ENCODE measurements around the gene HTRA3. TPM values are rescaled to one million over a fixed set of nuclear protein-coding genes. Genes with fewer than 3 reads are reported as not detected.
A peak's percentile ranks its signal among the peaks of the same experiment; 100 is the strongest.

The HTRA3 gene
- total and polyA plus RNA-seq, 10 donors, result 0.26 to 5.5 (median 2.5) TPM

- Histone ChIP-seq H3K4me1 (peaks cover 0 to 17% (median 8%) of the 10 kb centered on the region in 6 donors), H3K27me3 (replicated peaks in 1 of 7) (peaks cover 0 to 44% (median 0%) of the 10 kb centered on the region in 7 donors), H3K9me3 (peaks cover 0 to 16% (median 10%) of the 10 kb centered on the region in 8 donors), H3K36me3 (no peaks in the 10 kb centered on the region), H3K27ac (no peak overlapping the region), H3K4me3 (no peak overlapping the region)
- TF ChIP-seq, protein P1, sequence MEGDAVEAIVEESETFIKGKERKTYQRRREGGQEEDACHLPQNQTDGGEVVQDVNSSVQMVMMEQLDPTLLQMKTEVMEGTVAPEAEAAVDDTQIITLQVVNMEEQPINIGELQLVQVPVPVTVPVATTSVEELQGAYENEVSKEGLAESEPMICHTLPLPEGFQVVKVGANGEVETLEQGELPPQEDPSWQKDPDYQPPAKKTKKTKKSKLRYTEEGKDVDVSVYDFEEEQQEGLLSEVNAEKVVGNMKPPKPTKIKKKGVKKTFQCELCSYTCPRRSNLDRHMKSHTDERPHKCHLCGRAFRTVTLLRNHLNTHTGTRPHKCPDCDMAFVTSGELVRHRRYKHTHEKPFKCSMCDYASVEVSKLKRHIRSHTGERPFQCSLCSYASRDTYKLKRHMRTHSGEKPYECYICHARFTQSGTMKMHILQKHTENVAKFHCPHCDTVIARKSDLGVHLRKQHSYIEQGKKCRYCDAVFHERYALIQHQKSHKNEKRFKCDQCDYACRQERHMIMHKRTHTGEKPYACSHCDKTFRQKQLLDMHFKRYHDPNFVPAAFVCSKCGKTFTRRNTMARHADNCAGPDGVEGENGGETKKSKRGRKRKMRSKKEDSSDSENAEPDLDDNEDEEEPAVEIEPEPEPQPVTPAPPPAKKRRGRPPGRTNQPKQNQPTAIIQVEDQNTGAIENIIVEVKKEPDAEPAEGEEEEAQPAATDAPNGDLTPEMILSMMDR (IDR thresholded peaks at IDR 0.05 in 8 of 11, conservative IDR thresholded peaks at IDR 0.05 in 3 of 11), result no peak
- TF ChIP-seq POLR2A (IDR thresholded peaks at IDR 0.05), result no peak
- TF ChIP-seq POLR2AphosphoS5 (IDR thresholded peaks at IDR 0.05), result no peak
- intact Hi-C loops (cut with DNase I; ENCODE audit: low total_unique reads), result no loop called here
- 80 to 95% (median 85%) methylated on average over 3 of the region's 3 CpGs for WGBS, 5 donors
- no peak for DNase-seq
Observed at GRCh38 chr4:8312069-8312445, 42.5 kb downstream of the HTRA3 start.

DNA sequence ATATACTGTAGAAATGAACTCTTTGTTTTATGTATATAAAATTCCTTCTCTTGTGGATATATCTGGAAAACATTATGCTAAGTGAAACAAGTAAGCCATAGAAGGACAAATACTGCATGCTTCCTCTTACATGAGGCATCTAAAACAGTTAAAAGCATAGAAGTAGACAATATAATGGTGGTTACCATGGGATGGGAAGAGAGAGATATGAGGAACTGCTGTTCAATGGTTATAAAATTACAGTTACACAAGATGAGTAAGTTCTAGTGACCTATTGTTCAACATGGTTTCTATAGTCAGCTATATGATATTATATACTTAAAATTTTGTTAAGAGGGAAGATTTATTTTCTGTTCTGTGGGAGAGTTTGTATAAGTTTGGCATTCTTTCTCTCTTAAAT lies 43.4 kb downstream of the HTRA3 start:
- no peak for DNase-seq
- H3K9me3 ChIP-seq, result peaks cover 0 to 16% (median 10%) of the 10 kb centered on the region in 8 donors
- H3K36me3 ChIP-seq, result no peaks in the 10 kb centered on the region
- H3K4me3 ChIP-seq, result no peak overlapping the region
- no peak for TF ChIP-seq POLR2A (IDR thresholded peaks at IDR 0.05)
- TF ChIP-seq, protein P1 (IDR thresholded peaks at IDR 0.05 in 8 of 11, conservative IDR thresholded peaks at IDR 0.05 in 3 of 11), result no peak
- H3K27ac ChIP-seq, result no peak overlapping the region
- peaks cover 0 to 36% (median 0%) of the 10 kb centered on the region in 7 donors for H3K27me3 ChIP-seq (replicated peaks in 1 of 7)
- peaks cover 0 to 17% (median 8%) of the 10 kb centered on the region in 6 donors for H3K4me1 ChIP-seq
- intact Hi-C loops (cut with DNase I; ENCODE audit: low total_unique reads), result no loop called here

DNA sequence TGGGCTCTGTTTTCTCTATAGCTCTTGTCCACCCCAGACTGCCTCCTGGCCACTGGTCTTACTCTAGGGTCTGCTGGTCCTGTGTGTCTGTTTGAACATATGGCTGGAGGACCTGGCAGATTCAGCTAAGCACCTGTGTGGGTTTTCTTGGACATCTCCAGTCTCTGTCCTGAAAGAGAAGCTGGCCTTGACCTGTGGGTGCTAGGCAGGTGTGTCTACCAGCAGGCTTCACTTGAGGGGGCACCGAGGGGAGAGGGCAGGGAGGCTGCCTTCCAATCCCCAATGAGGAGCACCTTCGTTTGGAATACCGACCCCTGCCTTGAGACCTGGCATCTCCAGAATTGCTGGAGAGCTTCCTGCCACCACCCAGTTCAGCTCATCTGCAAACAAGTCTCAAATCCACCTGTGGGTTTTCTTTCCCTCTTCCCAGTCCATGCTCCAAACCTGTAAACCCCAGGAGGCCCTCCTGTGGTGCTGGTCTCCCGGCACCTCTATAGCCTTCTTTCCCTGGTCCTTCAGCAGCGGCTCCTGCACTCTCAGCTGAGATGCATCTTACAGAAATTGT lies 45.2 kb downstream of the HTRA3 start:
- peaks cover 0 to 20% (median 11%) of the 10 kb centered on the region in 6 donors for H3K4me1 ChIP-seq
- DNase-seq, result peak; percentile 38
- WGBS, 5 donors, result 79 to 89% (median 86%) methylated on average over 4 to 5 of the region's 5 CpGs

More for the DNA sequence above, 45.2 kb downstream of the HTRA3 start:
- TF ChIP-seq, protein P1 (IDR thresholded peaks at IDR 0.05 in 8 of 11, conservative IDR thresholded peaks at IDR 0.05 in 3 of 11), result no peak
- TF ChIP-seq POLR2A (IDR thresholded peaks at IDR 0.05) (no peak), POLR2AphosphoS5 (IDR thresholded peaks at IDR 0.05) (no peak)
- Histone ChIP-seq H3K9me3 (peaks cover 0 to 16% (median 10%) of the 10 kb centered on the region in 8 donors), H3K36me3 (no peaks in the 10 kb centered on the region), H3K27me3 (replicated peaks in 1 of 7) (peaks cover 0 to 18% (median 0%) of the 10 kb centered on the region in 7 donors), H3K4me3 (no peak overlapping the region), H3K27ac (no peak overlapping the region)
- intact Hi-C loops (cut with DNase I; ENCODE audit: low total_unique reads), result no loop called here
